Common myeloid progenitor, CD34-positive (primary cell): ENCODE measurements around the gene TGFB3.

ENCODE experiments used
- CTCF ChIA-PET: fragments of 350-600 bp; sonication (Branson Sonifier 250); formaldehyde crosslinking; loops from one replicate; lab custom pipeline; 2021; ENCODE audit warnings: antibody characterized with exemption; lab: Charles Lee
- POLR2A ChIA-PET: fragments of 350-600 bp; sonication (Branson Sonifier 250); formaldehyde crosslinking; loops from one replicate; lab custom pipeline; 2021; ENCODE audit warnings: antibody characterized with exemption; lab: Charles Lee
- DNase-seq, 3 donors: peaks; one replicate each; pipeline versions ENCODE4 v3.0.0 to v3.0.0-alpha.2; 2013
- H3K27ac ChIP-seq, 2 experiments: 1 replicate in 1 of 2; 2 replicates in 1 of 2; pipeline ENCODE4 v1.7.0; 2013; ENCODE audit warnings: inconsistent platforms in 2 of 2, low read length in 2 of 2, mild to moderate bottlenecking in 2 of 2, low read depth in 1 of 2, moderate library complexity in 1 of 2; ENCODE audit not compliant: severe bottlenecking in 2 of 2, insufficient read depth in 1 of 2, poor library complexity in 1 of 2
- H3K27me3 ChIP-seq, 5 experiments: replicated peaks in 2 of 5; 1 replicate in 3 of 5; 2 replicates in 2 of 5; pipeline versions ENCODE4 v1.6.1 to v1.7.0; 2013; ENCODE audit warnings: low read length in 4 of 5, mild to moderate bottlenecking in 2 of 5, moderate library complexity in 2 of 5, inconsistent platforms in 1 of 5; ENCODE audit not compliant: insufficient read depth in 5 of 5, control insufficient read depth in 4 of 5
- H3K36me3 ChIP-seq, 4 experiments: 1 replicate in 2 of 4; 2 replicates in 2 of 4; pipeline versions ENCODE4 v1.6.1 to v1.7.0; 2013; ENCODE audit warnings: low read length in 3 of 4, control low read depth in 1 of 4, mild to moderate bottlenecking in 1 of 4; ENCODE audit not compliant: control insufficient read depth in 4 of 4, insufficient read depth in 4 of 4
- H3K4me1 ChIP-seq, 4 experiments: 1 replicate in 3 of 4; 2 replicates in 1 of 4; pipeline versions ENCODE4 v1.6.1 to v1.7.1; 2013; ENCODE audit warnings: low read length in 3 of 4, mild to moderate bottlenecking in 3 of 4, control low read depth in 1 of 4, inconsistent platforms in 1 of 4, moderate library complexity in 1 of 4; ENCODE audit not compliant: control insufficient read depth in 4 of 4, insufficient read depth in 4 of 4; ENCODE audit errors: control extremely low read depth in 1 of 4
- H3K4me3 ChIP-seq, 7 experiments: 1 replicate in 4 of 7; 2 replicates in 3 of 7; pipeline versions ENCODE4 v1.5.1 to v1.7.0; 2013; ENCODE audit warnings: mild to moderate bottlenecking in 7 of 7, low read length in 6 of 7, moderate library complexity in 6 of 7, inconsistent platforms in 2 of 7, low read depth in 2 of 7, control low read depth in 1 of 7; ENCODE audit not compliant: insufficient read depth in 4 of 7, control insufficient read depth in 1 of 7; ENCODE audit errors: extremely low read depth in 1 of 7
- H3K9me3 ChIP-seq, 5 experiments: 1 replicate in 4 of 5; 2 replicates in 1 of 5; pipeline versions ENCODE4 v1.6.1 to v1.7.1; 2013; ENCODE audit warnings: low read length in 4 of 5, mild to moderate bottlenecking in 2 of 5, inconsistent platforms in 1 of 5, low read depth in 1 of 5, moderate library complexity in 1 of 5; ENCODE audit not compliant: control insufficient read depth in 4 of 5, insufficient read depth in 2 of 5; ENCODE audit errors: control extremely low read depth in 1 of 5
- WGBS: methylation state at CpG from one replicate; pipeline ENCODE4 v1.1.5; 2013; ENCODE audit not compliant: insufficient coverage; 5-methylcytosine and 5-hydroxymethylcytosine counted together

TGFB3 gene

DNA sequence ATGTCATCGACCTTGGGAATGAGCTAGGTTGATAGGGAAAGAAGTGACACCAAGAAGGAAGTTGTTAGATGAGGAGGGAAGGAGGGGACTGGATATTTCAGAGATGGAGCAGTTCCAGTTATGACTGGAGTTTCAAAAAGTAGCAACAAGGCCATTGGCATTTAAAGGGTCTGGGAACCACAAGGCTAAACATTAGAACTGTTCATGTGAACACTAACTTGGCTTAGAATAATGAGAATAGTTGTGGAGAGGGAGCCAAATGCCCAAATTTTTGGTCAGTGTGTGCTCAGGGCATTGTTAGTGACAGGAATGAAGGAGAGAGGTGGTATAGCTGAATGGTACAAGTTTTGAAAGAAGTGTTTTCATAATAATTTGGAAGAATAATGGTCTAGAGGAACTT, 20.6 kb upstream of the TGFB3 start:
- Histone ChIP-seq H3K4me1 (no peaks in the 10 kb centered on the region), H3K4me3 (no peak overlapping the region), H3K36me3 (peaks cover 8 to 53% (median 21%) of the 10 kb centered on the region in 4 experiments), H3K27me3 (no peaks in the 10 kb centered on the region), H3K9me3 (peaks cover 0 to 16% (median 3%) of the 10 kb centered on the region in 5 experiments), H3K27ac (no peak overlapping the region)
- ChIA-PET CTCF (interaction anchor here (0.7 kb wide), 1 partner anchor 21 kb away, joined by 3 read pairs; no protein-coding TSS in a partner anchor), POLR2A (no interaction called here)
- 100% methylated on average over 1 of the region's 1 CpG for WGBS
- no peak for DNase-seq

- no peak overlapping the region for H3K4me3 ChIP-seq
- peaks cover 0 to 7% (median 0%) of the 10 kb centered on the region in 5 experiments for H3K9me3 ChIP-seq
- POLR2A ChIA-PET, result no interaction called here
- CTCF ChIA-PET, result no interaction called here
- no peaks in the 10 kb centered on the region for H3K27me3 ChIP-seq
- H3K27ac ChIP-seq, result no peak overlapping the region
- peaks cover 6 to 42% (median 13%) of the 10 kb centered on the region in 4 experiments for H3K36me3 ChIP-seq
- no peaks in the 10 kb centered on the region for H3K4me1 ChIP-seq
- 100% methylated on average over 4 of the region's 6 CpGs for WGBS
- DNase-seq, result no peak
These were observed 17.9 kb upstream of the TGFB3 start for GRCh38 chr14:75999511-76000190.

DNA sequence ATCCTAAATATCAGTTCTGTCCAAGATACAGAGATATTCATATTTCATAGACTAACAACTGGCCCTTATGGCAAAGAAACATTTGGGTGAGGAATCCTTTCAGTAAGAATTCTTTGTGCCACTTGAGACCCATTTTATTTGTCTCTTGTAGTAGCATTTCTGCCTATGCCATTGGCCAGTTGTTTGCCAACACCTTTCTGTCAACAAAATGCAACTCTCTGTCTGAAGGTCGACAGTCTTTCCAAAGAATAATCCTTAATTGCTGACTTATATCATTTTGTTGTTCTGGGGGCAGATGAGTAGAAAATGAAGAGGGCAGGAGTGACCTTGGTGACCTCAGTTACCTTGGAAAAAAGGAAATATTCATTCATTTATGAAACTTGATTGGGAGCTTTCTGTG, 14.7 kb upstream of the TGFB3 start:
- ChIA-PET POLR2A (no interaction called here), CTCF (interaction anchor here (2.2 kb wide), 1 partner anchor 285 kb away, joined by 9 read pairs; no protein-coding TSS in a partner anchor)
- no CpG with 5 or more reads among the region's 1 CpG for WGBS

DNA sequence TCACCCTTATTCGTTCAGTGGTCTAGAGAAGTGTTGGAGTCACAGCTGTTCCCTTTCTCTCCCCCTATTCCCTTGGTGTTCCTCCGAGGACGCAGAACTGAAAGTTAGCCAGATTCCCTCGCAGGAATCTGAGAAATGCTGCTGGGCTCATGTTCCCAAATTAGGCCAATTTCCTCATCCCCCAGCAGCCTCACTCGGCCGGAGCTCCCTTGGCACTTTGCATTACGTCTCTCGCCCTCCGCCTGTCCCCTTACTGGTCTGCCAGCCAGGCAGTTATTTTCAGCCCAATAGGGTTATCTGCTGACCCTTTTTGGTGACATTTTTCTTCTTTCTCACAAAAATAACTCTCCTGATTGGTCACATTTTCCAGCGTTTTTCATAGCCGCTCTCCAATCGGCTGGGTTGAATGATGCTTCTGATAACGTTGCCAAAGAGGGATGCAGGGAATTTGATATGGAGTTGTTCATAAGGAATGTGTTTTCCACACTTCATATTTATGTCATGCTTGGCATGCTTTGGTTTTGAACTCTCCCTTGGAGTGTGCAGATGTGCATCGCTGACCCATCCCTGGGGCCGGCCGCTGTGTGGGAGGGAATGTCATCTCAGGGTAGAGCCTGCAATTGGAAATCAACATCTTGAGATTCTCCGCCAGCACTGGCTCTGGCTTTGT, 13.7 kb upstream of the TGFB3 start:
- H3K36me3 ChIP-seq, result peaks cover 6 to 30% (median 15%) of the 10 kb centered on the region in 4 experiments
- ChIA-PET CTCF (interaction anchor here (1.2 to 2.2 kb wide), 2 partner anchors 15 to 285 kb away, joined by 4 to 9 read pairs; no protein-coding TSS in a partner anchor), POLR2A (no interaction called here)
- H3K4me1 ChIP-seq, result no peaks in the 10 kb centered on the region
- no peaks in the 10 kb centered on the region for H3K9me3 ChIP-seq
- 96% methylated on average over 13 of the region's 17 CpGs for WGBS
- H3K4me3 ChIP-seq, result no peak overlapping the region
- no peaks in the 10 kb centered on the region for H3K27me3 ChIP-seq
- no peak for DNase-seq
- no peak overlapping the region for H3K27ac ChIP-seq

More for the DNA sequence above, 14.7 kb upstream of the TGFB3 start:
- Histone ChIP-seq H3K36me3 (peaks cover 8 to 36% (median 15%) of the 10 kb centered on the region in 4 experiments), H3K27me3 (no peaks in the 10 kb centered on the region), H3K4me3 (no peak overlapping the region), H3K4me1 (no peaks in the 10 kb centered on the region), H3K27ac (no peak overlapping the region), H3K9me3 (no peaks in the 10 kb centered on the region)
- no peak for DNase-seq

GRCh38 chr14:75993567-75994041, 11.8 kb upstream of the TGFB3 start:
- Histone ChIP-seq H3K27ac (no peak overlapping the region), H3K36me3 (peaks cover 0 to 31% (median 21%) of the 10 kb centered on the region in 4 experiments), H3K4me3 (no peak overlapping the region), H3K9me3 (no peaks in the 10 kb centered on the region), H3K27me3 (no peaks in the 10 kb centered on the region), H3K4me1 (no peaks in the 10 kb centered on the region)
- no CpG with 5 or more reads among the region's 1 CpG for WGBS
- CTCF ChIA-PET, result interaction anchor here (0.9 to 1.6 kb wide), 2 partner anchors 13 to 338 kb away, joined by 3 read pairs; no protein-coding TSS in a partner anchor
- POLR2A ChIA-PET, result no interaction called here
- no peak for DNase-seq

DNA sequence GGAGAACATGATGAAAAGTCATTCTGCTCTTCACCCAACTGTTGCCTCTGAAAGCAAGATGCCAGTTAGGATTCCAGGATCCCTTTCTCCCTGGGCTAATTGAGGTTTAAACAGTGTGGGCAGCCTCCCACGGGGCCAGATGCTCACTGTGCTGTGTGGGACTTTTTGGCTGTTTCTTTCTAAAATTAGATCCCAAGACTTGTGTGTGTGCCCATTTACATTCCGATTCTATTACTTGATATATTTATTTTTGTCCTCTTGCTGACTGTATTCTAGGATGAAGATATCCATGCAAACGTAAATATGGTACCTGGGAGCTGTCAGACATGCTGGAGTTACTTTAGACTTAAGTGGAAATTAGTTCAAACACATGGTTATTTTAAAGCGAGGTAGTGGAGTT, 10.0 kb upstream of the TGFB3 start:
- no peak overlapping the region for H3K4me3 ChIP-seq
- peaks cover 0 to 21% (median 17%) of the 10 kb centered on the region in 4 experiments for H3K36me3 ChIP-seq
- WGBS, result no CpG with 5 or more reads among the region's 4 CpGs
- POLR2A ChIA-PET, result no interaction called here
- no peak for DNase-seq
- H3K9me3 ChIP-seq, result no peaks in the 10 kb centered on the region
- CTCF ChIA-PET, result no interaction called here
- no peak overlapping the region for H3K27ac ChIP-seq
- H3K27me3 ChIP-seq, result no peaks in the 10 kb centered on the region
- peaks cover 0 to under 1% (median 0%) of the 10 kb centered on the region in 4 experiments for H3K4me1 ChIP-seq

DNA sequence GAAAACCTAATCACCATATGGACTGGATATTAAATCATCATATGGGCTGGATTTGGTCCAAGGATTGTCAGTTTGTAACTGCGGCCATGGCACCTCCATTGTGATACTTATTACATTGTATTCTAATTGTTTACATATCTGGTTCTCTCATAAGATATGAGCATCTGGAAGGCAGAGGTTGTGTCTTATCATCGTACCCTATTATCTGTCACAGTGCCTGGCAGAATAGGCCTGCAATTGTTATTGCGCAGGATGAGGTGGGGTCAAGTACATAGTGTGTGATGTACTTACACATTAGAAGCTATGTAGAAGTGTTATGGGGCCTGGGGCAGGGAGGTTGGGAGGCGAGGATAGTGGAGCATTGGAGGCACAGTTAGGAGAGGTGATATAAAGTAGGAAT, 8.5 kb upstream of the TGFB3 start:
- Histone ChIP-seq H3K36me3 (peaks cover 0 to 21% (median 16%) of the 10 kb centered on the region in 4 experiments), H3K4me3 (no peak overlapping the region), H3K27me3 (no peaks in the 10 kb centered on the region), H3K27ac (no peak overlapping the region), H3K9me3 (no peaks in the 10 kb centered on the region), H3K4me1 (peaks cover 1 to 13% (median 8%) of the 10 kb centered on the region in 4 experiments)
- 100% methylated on average over 2 of the region's 4 CpGs for WGBS
- POLR2A ChIA-PET, result no interaction called here
- DNase-seq, result no peak
- CTCF ChIA-PET, result interaction anchor here (1.8 to 1.9 kb wide), 2 partner anchors 10 to 11 kb away, joined by 5 read pairs; no protein-coding TSS in a partner anchor
